NCI-H1930 (cell line): Measurements from ENCODE around the gene RIMKLA.
A peak's percentile ranks its signal among the peaks of the same experiment; 100 is the strongest.

ENCODE experiments used
- DNase-seq, 2 experiments: peaks; one replicate each; lab custom pipeline; 2025; lab: John Stamatoyannopoulos, UW

Gene RIMKLA

DNA sequence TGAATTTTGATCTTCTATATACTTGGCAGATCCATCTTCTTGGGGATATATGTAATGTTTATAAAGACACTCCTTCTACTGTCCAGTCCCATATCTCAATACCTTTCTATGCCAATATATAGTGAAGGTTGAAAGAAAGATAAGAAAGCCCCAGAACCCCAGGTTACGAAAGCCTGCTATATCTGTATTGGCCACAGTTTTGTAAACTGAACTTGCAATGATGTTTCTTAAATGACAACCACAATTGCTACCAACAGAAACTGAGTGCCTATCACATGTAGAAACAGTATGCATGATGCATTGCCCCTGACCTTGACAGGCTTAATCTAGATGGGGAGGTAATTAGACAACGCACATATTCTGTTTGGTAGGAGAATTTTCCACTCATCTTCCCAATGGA, 7.8 kb upstream of the RIMKLA start:
- DNase-seq: no peak

DNA sequence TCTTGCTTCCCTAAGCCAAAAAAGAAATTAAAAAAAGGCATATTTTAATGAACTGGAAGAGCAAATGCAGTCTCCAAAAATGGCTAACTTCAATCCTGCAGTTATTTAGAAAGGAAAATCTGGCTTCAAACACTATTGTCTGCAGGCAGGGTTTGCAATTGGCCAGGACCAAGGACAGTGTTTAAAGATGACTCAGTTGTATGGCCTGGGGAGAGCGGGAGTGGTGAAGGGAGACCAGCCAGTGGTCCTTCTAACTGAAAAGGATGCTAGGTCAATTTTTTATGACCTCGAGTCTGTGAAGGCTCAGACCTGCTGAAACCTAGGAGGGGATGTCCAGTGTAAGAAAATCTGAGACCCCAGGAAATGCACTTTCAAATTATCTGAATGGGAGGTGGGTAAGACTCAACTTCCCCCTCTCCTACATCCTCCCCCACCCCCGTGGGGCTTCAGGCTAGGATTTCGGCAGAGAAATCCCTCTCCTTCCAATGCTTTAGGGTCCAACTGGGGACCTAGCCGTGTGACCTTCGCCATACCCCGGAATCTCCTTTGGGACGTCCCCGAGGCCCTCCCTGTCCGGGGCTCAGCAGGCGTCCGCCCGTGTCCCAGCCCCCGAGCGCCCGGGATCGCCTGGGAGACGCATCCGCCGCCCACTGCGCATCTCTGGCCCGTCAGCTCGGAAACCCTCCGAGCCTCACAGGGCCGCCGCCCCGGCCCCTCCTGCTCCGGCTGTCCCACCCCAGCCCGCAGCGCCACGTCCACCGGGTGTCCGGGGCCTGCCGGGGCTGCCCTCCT, 602 bp upstream of the RIMKLA start:
- DNase-seq: peak in 1 of 2 experiments; percentile 38

DNA sequence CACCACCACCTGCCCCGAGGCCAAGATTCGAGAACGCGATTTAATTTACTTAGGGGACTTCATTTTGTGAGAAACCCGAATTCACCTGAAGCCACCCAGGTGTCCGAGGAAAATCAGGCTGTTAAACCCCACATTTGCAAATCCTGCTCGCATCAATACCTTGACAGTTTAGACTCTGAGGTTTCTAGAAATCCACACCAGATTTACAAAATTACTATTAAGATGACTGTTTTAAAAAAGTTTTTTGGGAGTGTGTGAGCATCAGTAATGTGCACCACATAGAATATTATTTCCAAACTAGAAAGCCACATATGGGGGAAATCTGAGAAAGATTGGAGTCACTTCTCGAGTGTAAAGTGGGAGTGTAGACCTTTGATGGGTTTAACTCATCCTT, 685 bp downstream of the RIMKLA start:
- no peak for DNase-seq

DNA sequence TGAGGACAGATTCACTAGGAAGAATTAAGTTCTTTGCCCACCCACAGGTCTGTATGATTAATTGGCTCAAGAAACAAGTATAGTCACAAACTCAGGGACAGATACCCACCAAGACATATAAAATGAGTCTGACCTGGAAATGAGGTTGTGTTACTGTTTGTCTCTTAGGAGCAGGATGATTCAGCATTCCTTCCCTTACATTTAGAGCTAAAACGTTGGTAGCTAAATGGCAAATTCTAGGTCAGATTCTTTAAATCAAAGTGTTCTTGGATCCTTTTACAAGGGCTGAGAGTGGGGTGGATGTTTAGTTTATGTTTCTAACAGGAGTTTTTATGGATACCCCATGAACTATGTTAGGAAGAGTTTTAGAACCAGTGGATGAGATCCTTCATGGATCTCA, 4.7 kb downstream of the RIMKLA start:
- no peak for DNase-seq

DNA sequence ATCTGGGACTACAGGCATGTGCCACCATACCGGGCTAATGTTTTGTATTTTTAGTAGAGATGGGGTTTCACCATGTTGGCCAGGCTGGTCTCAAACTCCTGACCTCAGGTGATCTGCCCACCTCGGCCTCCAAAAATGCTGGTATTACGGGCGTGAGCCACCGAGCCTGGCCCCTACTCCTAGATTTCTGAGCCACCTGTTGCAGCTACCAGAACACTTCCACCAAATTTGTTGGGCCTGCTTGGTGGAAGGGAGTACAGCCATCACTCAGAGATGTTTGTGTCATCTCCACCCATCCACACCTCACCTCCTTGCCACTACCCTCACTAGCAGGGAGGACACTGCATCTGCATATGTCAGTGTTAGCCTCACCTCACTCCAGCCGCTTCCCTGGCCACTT, 5.5 kb downstream of the RIMKLA start:
- DNase-seq: no peak

DNA sequence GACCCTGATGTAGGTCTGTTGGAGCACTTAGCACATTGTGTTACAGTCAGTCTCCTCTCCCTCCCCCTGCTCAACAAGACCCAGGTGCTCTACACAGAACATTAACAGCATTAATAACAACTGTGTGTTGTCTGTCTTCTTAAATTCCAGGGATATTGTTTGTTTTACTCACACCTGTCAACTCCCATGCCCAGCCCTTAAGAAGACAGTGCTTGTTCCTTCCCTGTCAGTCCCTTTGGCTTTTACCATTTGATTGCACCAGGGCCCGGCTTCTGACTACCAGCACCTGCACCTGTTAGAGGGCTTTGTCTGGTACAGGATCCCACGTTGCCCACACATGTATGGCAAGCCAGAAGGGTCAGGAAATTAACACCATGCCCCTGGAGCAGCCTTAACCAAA, 11.7 kb downstream of the RIMKLA start:
- DNase-seq: no peak

DNA sequence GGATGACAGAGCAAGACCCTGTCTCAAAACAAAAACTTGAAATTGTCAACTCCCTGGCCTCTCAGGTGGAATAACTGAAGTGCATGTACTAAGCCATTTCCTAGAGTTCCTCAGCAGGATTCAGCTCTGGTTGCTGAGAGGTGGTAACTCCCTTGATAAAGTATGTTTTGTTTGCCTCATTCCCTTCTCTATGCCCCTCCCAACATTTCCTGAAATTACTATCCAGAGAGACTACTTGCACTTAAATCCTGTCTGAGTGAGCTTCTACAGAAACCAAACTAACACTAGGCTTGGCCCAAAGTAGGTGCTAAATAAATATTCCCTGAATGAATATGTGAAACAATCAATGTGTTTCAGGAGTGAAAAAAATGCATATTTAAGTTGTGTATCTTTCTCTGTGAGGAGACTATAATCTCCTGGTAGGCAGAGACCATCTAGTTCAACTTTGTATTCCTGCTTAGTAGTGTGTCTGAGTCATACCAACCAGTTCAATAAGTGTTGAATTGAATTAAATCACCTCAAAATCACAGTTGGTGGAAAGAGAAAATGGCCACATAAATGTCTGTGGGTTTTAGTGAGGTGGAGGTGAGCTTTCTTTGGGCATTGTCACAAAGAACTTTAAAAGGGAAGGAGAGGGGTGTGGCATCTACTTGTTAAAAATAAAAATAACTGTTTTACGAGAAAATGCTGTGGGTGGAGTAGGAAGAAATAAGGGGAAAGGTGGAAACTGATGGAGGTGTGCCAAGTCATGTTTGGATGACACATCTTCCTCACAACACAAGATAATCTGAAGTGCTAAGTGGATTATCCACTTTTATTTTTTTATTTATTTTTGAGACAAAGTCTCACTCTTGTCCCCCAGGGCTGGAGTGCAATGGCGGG, 12.6 kb downstream of the RIMKLA start:
- no peak for DNase-seq

DNA sequence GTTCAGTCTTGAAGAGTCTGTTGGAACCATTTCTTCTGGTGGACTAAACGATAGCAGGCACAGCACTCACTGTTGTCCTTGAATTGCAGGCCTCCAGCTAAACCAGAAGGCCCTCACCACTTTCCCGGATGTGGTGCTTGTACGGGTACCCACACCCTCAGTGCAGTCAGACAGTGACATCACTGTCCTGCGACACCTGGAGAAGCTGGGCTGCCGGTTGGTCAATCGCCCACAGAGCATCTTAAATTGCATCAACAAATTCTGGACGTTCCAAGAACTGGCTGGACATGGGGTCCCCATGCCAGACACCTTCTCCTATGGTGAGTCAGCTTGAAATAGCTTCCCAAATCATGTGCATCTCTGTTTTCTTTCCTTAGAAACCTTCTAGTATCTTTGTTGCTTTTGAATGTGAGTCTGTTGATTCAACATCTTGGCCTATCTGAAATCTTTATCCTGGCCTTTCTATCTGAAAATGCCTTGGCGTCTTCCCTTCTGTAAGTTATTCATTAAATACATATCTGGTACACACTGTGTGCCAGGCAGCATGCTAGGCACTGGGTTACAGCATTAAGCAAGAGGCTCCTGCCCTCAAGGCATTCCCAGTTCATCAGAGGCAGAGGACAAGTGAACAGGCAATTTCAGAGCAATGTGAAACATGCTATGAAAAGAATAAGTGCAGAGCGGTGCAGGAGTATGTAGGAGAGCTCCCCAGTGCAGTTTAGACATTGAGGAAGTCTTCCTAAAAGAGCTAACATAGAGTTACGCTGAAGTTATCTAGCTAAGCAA, 18.9 kb downstream of the RIMKLA start:
- DNase-seq: no peak

DNA sequence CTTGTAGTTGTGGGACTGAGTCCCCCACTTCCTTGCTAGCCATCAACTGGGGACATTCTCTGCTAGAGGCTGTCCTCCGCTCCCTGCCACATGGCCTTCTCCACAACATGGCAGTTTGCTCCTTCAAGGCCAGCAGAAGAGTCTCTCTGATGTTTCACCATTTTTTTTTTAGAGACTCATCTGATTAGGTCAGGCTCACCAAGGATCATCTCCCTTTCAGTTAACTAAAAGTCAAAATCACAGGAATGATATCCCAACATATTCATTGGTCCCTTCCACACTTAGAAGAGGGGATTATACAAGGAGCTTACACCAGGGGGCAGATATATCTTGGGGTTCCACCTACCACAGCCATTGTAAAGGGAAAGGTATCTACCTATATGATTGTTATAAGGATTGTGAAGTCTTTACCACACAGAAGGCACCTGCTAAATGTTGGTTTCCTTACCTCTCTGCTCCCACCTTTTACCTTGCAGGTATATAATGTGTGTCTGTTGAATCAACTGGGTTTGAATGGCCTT, 23.3 kb downstream of the RIMKLA start:
- no peak for DNase-seq

DNA sequence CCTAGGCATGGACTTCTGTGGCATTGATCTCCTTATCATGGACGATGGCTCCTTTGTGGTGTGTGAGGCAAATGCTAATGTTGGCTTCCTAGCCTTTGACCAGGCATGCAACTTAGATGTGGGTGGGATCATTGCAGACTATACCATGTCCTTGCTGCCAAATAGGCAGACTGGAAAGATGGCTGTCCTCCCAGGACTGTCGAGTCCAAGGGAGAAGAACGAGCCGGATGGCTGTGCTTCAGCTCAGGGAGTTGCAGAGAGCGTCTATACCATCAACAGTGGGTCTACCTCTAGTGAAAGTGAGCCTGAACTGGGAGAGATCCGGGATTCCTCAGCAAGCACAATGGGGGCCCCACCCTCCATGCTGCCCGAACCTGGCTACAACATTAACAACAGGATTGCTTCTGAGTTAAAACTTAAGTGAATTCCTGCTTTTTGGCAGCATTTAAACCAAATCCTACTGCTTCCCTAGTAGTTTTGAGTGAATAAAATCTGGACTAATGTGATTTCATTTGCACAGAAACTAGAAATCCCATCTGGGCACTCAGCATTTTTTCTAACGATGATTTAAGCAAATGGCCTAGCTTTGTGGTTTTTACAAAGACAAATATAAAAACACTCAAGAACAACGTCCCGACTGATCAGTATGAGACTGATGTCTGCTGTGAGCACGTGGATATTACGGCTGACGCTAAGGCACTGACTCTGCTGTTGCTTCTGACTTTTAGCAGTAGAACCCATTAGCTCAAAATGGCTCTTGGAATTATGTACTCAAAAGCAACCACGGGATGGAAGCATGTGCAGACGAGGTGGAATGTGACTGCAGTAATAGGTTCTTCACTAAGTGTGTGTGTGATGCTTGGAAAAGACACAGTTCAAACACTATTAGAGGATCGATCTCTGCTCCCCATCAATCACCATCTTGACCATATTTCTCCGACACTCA, 34.2 kb downstream of the RIMKLA start:
- no peak for DNase-seq

DNA sequence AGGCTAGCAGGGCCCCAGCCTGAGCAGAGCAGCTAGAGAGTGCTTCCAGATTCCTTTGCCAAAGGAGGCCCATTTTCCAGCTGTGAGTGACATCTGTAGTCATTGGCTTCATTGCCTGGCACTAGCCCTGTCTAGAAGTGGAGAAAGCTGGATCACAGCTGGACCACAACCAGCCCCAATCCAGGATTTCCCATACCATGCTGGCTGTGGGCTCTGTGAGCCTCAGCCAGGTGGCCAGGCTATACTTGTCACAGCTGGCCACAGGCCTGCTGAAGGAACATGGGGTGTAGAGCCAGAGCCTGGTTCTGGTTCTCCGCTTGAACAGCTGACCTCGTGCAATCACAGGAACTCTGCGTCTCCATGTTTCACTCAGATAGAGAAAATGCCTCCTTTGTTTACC, 36.6 kb downstream of the RIMKLA start:
- DNase-seq: no peak

DNA sequence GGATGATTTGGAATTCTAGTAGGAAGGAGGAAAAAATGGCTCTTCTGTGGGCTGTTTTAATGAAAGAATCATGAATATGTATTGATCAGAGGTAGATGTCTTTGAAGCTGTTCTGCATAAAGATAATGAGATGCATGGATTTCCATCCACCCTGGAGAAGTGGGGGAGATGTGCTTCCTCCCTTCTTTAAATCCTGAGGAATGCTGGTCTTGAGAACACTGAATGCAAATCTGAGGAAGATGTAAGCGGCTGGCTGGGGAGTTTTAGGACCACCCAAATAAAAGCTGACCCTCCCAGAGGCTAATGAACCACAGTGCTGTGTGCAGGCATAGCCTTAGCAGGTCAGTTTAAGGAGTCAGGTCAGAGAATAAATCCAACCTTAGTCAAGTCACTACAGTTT, 37.9 kb downstream of the RIMKLA start:
- no peak for DNase-seq

DNA sequence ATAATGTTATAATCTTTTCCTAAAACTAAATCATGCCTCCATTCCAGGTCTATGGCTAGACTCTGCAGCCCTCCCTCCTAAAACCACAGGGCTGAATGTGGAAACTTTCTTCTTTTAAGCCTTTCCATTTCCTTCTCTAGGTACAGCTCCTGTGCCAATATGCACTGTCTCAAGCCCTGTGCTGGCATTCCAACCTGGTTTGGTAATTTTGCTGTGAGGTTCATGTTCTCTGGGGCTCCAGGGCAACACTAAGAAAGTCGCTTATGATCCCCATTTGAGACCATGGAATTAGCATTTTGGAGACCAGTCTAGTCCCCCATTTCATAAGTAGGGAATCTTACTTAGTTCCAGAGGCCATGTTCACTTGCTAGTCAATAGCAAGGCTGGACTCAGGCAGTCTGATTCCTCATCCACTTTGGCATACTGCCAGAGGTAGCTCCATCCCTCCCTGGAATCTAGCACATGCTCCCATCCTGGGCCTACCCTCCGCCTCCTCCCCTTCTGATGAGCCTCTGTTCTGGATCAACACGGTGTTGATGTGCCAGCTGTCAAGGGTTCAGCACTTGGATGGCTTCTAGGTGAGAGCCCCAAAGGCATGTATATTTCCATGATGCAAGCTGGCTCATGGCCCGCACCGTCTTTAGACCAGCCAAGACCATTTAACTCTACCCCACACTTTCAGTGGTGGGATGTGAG, 38.7 kb downstream of the RIMKLA start:
- no peak for DNase-seq

DNA sequence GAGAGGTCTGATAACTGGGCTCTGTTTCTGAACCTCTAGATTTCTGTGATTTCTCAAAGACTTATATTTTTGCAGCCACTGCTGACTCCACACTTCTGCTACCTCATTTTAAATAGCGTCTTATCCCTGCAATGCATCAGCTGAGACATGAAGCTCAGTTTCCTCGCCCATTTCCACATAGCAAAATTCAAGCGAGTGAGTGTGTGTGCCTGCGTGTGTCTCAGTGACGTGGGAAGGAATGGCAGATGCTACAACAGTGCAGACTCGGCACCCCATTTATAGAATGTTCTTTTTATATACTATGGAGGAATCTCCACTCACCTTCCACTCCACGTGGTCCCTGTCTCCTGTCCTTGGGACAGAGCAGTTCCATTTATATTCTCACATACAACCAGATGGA, 39.5 kb downstream of the RIMKLA start:
- DNase-seq: no peak

DNA sequence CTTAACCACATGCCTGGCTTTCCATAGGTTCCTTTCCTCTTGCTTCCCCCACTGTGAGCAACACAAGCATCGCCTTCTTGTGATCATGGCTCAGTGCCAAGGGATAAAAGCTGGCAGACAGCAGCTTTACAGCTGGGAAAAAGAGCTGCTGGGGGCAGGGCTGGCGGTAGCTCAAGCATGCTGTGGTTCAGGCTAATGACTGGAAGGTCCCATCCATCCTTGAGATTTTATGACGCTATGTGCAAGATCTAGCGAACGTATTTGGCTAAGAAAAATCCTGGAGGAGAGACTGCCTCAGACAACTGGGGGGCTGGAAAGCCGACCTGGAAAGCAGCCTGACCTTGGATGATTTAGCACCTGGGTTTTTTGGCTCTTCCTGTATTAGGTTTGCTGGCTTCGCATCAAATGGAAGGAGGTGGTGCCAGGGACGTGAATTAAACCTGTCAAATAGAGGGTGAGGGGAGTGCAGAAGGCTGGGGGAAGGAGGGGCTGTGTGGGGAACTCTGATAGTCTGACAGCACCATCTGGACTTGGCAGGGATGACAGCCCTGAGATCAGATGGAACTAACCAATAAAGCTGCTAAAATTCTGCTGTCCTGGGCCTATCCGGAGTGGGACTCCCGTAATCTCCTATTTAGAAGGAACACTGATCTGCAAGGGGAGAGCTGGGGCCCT, 40.5 kb downstream of the RIMKLA start:
- no peak for DNase-seq

DNA sequence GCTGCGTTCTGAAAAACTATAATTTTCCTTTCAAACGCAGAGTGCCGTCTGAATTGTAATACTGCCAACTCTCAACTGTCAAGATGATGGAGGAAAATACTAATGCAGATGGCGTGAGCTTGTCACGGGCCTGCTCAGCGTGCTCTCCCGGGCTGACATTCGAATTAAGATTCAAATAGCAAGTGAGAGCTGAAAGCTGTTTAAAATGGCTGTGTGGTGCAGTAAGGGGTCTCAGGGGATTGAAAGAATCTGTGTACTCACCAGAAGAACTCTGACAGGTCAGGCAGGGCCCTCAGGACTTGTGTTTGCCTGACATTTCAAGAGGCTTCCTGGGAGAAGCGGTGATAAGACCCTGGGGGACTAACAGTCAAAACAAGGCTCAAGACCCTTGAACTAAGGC, 42.1 kb downstream of the RIMKLA start:
- DNase-seq: no peak

DNA sequence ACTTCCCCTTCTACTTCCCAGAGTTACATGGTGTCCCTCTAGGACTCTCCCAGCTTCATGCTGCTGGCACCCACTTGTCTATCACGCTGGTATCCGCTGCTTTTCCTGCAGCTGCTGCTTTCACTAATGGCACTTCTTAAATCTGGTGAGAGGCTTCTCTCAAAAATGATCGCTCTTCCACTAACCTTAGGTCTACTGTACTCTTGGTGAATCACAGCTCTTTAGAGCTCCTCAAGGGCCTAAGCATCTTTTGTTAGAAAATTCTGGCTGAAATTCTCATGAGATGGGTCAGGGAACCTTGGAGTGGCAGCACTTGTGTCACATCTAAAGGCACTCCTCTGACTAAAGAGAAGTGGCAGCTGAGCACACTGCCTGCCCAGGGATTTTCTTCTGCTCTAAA, 43.1 kb downstream of the RIMKLA start:
- DNase-seq: no peak

DNA sequence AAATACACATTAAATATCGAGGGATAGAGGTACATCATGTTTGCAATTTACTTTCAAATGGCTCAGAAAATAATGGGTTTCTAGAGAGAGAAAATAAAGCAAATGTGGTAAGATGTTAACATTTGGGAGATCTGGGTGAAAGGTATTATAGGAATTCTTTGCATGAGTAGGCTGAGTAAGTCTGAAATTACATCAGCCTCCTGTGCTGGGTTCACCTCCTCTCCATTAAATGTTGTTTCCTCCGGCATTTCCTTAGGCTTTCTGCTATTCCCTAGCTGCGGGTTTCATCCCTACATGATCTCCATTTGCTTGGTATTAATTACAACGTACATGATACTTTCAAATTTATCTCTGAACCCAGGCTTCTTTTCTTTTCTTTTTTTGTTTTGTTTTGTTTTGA, 43.6 kb downstream of the RIMKLA start:
- no peak for DNase-seq

DNA sequence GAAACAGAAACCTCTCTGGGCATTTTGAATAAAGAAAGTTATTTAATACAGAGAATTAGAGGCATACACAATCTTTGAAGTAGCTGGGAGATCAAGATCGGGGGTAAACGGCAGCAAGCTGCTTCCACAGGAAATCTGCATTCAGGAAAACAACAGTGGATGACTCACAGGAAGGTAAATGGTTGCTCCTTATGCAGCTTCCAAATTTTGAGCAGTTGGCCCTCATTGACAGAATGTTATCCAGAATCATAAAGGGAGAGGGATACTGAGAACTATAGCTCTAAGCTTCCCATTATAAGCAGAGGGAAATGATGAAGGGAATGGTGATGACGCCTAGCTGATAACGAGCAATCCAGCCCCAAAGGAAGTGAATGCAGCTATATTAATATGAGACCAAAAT, 46.6 kb downstream of the RIMKLA start:
- no peak for DNase-seq

DNA sequence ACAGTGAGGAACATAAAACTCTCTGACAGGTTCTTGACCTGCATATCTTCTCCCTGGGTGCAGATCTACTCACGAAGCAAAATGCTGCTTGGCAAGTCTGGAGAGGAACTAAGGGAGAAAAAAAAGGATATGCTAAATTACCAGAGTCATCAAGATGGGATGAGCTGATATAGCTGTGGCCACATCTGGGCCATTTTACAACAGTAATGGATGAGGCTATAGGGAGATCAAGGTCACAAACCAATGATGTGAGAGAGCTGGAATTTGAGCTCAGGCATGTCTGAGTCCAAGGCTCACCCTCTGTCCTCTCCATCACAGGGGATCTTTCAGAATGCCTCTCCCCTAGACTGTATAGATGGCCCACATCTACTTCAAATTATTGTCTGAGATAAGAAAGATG, 49.0 kb downstream of the RIMKLA start:
- no peak for DNase-seq
